Adrenal gland (tissue), 12 donors: Measurements from ENCODE around the gene NR1H4. TPM values are rescaled to one million over a fixed set of nuclear protein-coding genes. Genes with fewer than 3 reads are reported as not detected.

Experiments used
- DNase-seq, 7 donors: peaks; one replicate each; pipeline ENCODE4 v3.0.0-alpha.2; 2019 to 2020
- H3K27ac ChIP-seq, 5 donors: fragments of 200-600 bp; sonication (generic) in 4 of 5; 1 replicate in 3 of 5; 2 replicates in 2 of 5; pipeline versions ENCODE4 v1.5.1 to v1.8.0; 2016 to 2020; ENCODE audit warnings: mild to moderate bottlenecking in 1 of 5
- H3K27me3 ChIP-seq: fragments of 200-600 bp; 2 replicates; pipeline ENCODE4 v1.8.0; 2021
- H3K36me3 ChIP-seq, 2 donors: fragments of 200-600 bp; replicated peaks in 1 of 2; 1 replicate in 1 of 2; 2 replicates in 1 of 2; pipeline versions ENCODE4 v1.5.1 to v1.8.0; 2018 to 2022
- H3K4me1 ChIP-seq, 2 donors: fragments of 200-600 bp; replicated peaks in 1 of 2; 1 replicate in 1 of 2; 2 replicates in 1 of 2; pipeline versions ENCODE4 v1.5.1 to v1.8.0; 2018 to 2021
- H3K4me3 ChIP-seq, 4 donors: fragments of 200-600 bp; sonication (generic) in 3 of 4; one replicate each; pipeline ENCODE4 v1.5.1; 2016 to 2018
- H3K9me3 ChIP-seq, 3 donors: fragments of 200-600 bp; sonication (generic) in 1 of 3; replicated peaks in 1 of 3; 1 replicate in 2 of 3; 2 replicates in 1 of 3; pipeline versions ENCODE4 v1.5.1 to v1.8.0; 2016 to 2021
- CTCF ChIP-seq, 6 experiments: fragments of 450-650 bp in 4 of 6; fragments of 200-600 bp in 2 of 6; sonication (generic) in 1 of 6; IDR thresholded peaks; 1 replicate in 5 of 6; 2 replicates in 1 of 6; pipeline versions ENCODE4 v1.5.1 to v1.8.0; 2016 to 2021; ENCODE audit warnings: antibody characterized with exemption in 6 of 6, mild to moderate bottlenecking in 2 of 6, moderate library complexity in 1 of 6
- POLR2A ChIP-seq, 2 donors: fragments of 450-650 bp; IDR thresholded peaks; one replicate each; pipeline ENCODE4 v1.6.1; 2017; ENCODE audit warnings: antibody characterized with exemption in 2 of 2, mild to moderate bottlenecking in 2 of 2, moderate library complexity in 1 of 2
- WGBS, 4 donors: extraction: QIAGEN DNeasy Blood & Tissue Kit in 2 of 4; methylation state at CpG; one replicate each; pipeline versions ENCODE4 v1.1.5 to v1.1.7; 2013 to 2017; 5-methylcytosine and 5-hydroxymethylcytosine counted together
- intact Hi-C, 2 donors: fragments of 100-400 bp; cut with DNase I; formaldehyde crosslinking; loops; one replicate each; pipeline versions ENCODE4 v1.14.1 to v1.15.0; 2022 to 2023
- polyA plus RNA-seq, 3 donors: library from polyadenylated mRNA; stranded (reverse); fragments of 200-250 nt in 2 of 3; fragments of 350-450 nt in 1 of 3; fragmentation: Illumina TruSeq in 1 of 3; extraction: RNeasy Lipid Tissue Mini Kit (QIAGEN cat#74804) in 1 of 3; gene quantifications; one replicate each; pipeline ENCODE4 v1.2.3, GENCODE V29; 2013 to 2014
- total RNA-seq, 9 donors: library from RNA; depleted of rRNA in 4 of 9; stranded (reverse); fragments of >200 nt in 4 of 9; fragments of 120-200 nt in 1 of 9; fragmentation: NEBNext Ultra II Directional in 1 of 9; extraction: Animal tissue kit (Norgen Biotek cat#: 25700) in 1 of 9; gene quantifications; one replicate each; pipeline versions ENCODE4 v1.1.0 to v1.2.4, GENCODE V29; 2013 to 2023
- donor health status: healthy with polysubstance abuse.
- donor health status: Bipolar disorder and iron deficiency.
- donor health status: DM: yes; HTN: yes; CAD: no.
- donor health status: DM: no; HTN: no; CAD: no.
- donor health status: DM: no; HTN: no; CAD: no.
- donor health status: DM: yes; HTN: yes; CAD: no.

The NR1H4 gene
- total and polyA plus RNA-seq, 12 donors, result 17.2 to 66.9 (median 41.0) TPM

GRCh38 chr12:100433701-100434100 is 40.0 kb upstream of the NR1H4 start:
- intact Hi-C loops, result no loop called here
- Histone ChIP-seq H3K27me3 (no peaks in the 10 kb centered on the region), H3K4me1 (no peaks in the 10 kb centered on the region), H3K27ac (peak overlapping the region in 1 of 5 donors; percentile 19), H3K36me3 (no peaks in the 10 kb centered on the region), H3K9me3 (no peaks in the 10 kb centered on the region), H3K4me3 (no peak overlapping the region)
- DNase-seq, result no peak
- WGBS, 4 donors, result 42 to 74% (median 57%) methylated on average over 2 of the region's 2 CpGs
- no peak for TF ChIP-seq CTCF (IDR thresholded peaks at IDR 0.05)
- no peak for TF ChIP-seq POLR2A (IDR thresholded peaks at IDR 0.05)

GRCh38 chr12:100434177-100434576 is 39.5 kb upstream of the NR1H4 start:
- Histone ChIP-seq H3K4me1 (no peaks in the 10 kb centered on the region), H3K36me3 (no peaks in the 10 kb centered on the region), H3K27me3 (no peaks in the 10 kb centered on the region), H3K27ac (peak overlapping the region in 1 of 5 donors; percentile 19), H3K4me3 (no peak overlapping the region), H3K9me3 (no peaks in the 10 kb centered on the region)
- no peak for DNase-seq
- intact Hi-C loops, result no loop called here
- TF ChIP-seq CTCF (IDR thresholded peaks at IDR 0.05), result no peak
- no peak for TF ChIP-seq POLR2A (IDR thresholded peaks at IDR 0.05)

GRCh38 chr12:100435957-100436356 is 37.7 kb upstream of the NR1H4 start:
- Histone ChIP-seq H3K4me3 (no peak overlapping the region), H3K9me3 (no peaks in the 10 kb centered on the region), H3K36me3 (no peaks in the 10 kb centered on the region), H3K4me1 (no peaks in the 10 kb centered on the region), H3K27me3 (no peaks in the 10 kb centered on the region), H3K27ac (no peak overlapping the region)
- WGBS, 4 donors, result 44 to 75% (median 57%) methylated on average over 2 of the region's 2 CpGs
- intact Hi-C loops, result no loop called here
- DNase-seq, result no peak
- no peak for TF ChIP-seq CTCF (IDR thresholded peaks at IDR 0.05)
- no peak for TF ChIP-seq POLR2A (IDR thresholded peaks at IDR 0.05)

- 58 to 74% (median 59%) methylated on average over 6 of the region's 6 CpGs for WGBS, 4 donors
- intact Hi-C loops, result no loop called here
These were observed 36.4 kb upstream of the NR1H4 start for GRCh38 chr12:100437038-100437841.

More at GRCh38 chr12:100437038-100437841, 36.4 kb upstream of the NR1H4 start:
- no peak overlapping the region for H3K4me3 ChIP-seq
- no peaks in the 10 kb centered on the region for H3K36me3 ChIP-seq
- no peak overlapping the region for H3K27ac ChIP-seq
- H3K4me1 ChIP-seq, result no peaks in the 10 kb centered on the region
- TF ChIP-seq POLR2A (IDR thresholded peaks at IDR 0.05), result no peak
- TF ChIP-seq CTCF (IDR thresholded peaks at IDR 0.05), result no peak
- no peaks in the 10 kb centered on the region for H3K27me3 ChIP-seq
- DNase-seq, result no peak
- H3K9me3 ChIP-seq, result no peaks in the 10 kb centered on the region
